Measurements from ENCODE around the gene OFD1. TPM values are rescaled to one million over a fixed set of nuclear protein-coding genes. Genes with fewer than 3 reads are reported as not detected.

The OFD1 gene
- total and polyA plus RNA-seq, 12 donors: 5.6 to 129 (median 16.9) TPM

- Histone ChIP-seq H3K4me1 (replicated peaks in 1 of 2) (no peaks in the 10 kb centered on the region), H3K4me3 (no peak overlapping the region), H3K27me3 (no peaks in the 10 kb centered on the region), H3K27ac (no peak overlapping the region), H3K36me3 (replicated peaks in 1 of 2) (peaks cover 0 to 35% of the 10 kb centered on the region in 2 donors), H3K9me3 (replicated peaks in 1 of 3) (no peaks in the 10 kb centered on the region)
- TF ChIP-seq CTCF (IDR thresholded peaks at IDR 0.05): no peak
- no peak for TF ChIP-seq POLR2A (IDR thresholded peaks at IDR 0.05)
- DNase-seq: peak in 1 of 7 donors; percentile 8
- WGBS, 4 donors: 78 to 82% (median 80%) methylated on average over 10 to 13 of the region's 13 CpGs
- intact Hi-C loops (cut with DNase I): loop anchor here in 1 of 2 donors (10.0 kb wide), 1 partner anchor 246 kb away; no protein-coding TSS in a partner anchor
Measured at GRCh38 chrX:13760426-13760825, 25.9 kb downstream of the OFD1 start.

GRCh38 chrX:13761606-13762414, 27.3 kb downstream of the OFD1 start:
- Histone ChIP-seq H3K4me3 (no peak overlapping the region), H3K9me3 (replicated peaks in 1 of 3) (no peaks in the 10 kb centered on the region), H3K27ac (no peak overlapping the region), H3K36me3 (replicated peaks in 1 of 2) (peaks cover 0 to 35% of the 10 kb centered on the region in 2 donors), H3K27me3 (no peaks in the 10 kb centered on the region), H3K4me1 (replicated peaks in 1 of 2) (no peaks in the 10 kb centered on the region)
- 65 to 71% (median 67%) methylated on average over 7 of the region's 7 CpGs for WGBS, 4 donors
- no peak for DNase-seq
- TF ChIP-seq CTCF (IDR thresholded peaks at IDR 0.05): no peak
- no peak for TF ChIP-seq POLR2A (IDR thresholded peaks at IDR 0.05)
- intact Hi-C loops (cut with DNase I): loop anchor here in 1 of 2 donors (10.0 kb wide), 1 partner anchor 247 kb away; no protein-coding TSS in a partner anchor

GRCh38 chrX:13763489-13763888, 28.9 kb downstream of the OFD1 start:
- no peaks in the 10 kb centered on the region for H3K4me1 ChIP-seq (replicated peaks in 1 of 2)
- no peaks in the 10 kb centered on the region for H3K27me3 ChIP-seq
- H3K9me3 ChIP-seq (replicated peaks in 1 of 3): no peaks in the 10 kb centered on the region
- no peak for TF ChIP-seq CTCF (IDR thresholded peaks at IDR 0.05)
- TF ChIP-seq POLR2A (IDR thresholded peaks at IDR 0.05): no peak
- no peak overlapping the region for H3K4me3 ChIP-seq
- H3K36me3 ChIP-seq (replicated peaks in 1 of 2): peaks cover 0 to 24% of the 10 kb centered on the region in 2 donors
- no peak overlapping the region for H3K27ac ChIP-seq
- peak in 1 of 7 donors; percentile 2 for DNase-seq
- intact Hi-C loops (cut with DNase I): loop anchor here in 1 of 2 donors (10.0 kb wide), 1 partner anchor 249 kb away; no protein-coding TSS in a partner anchor
- 67 to 86% (median 77%) methylated on average over 6 to 8 of the region's 8 CpGs for WGBS, 4 donors

- Histone ChIP-seq H3K27me3 (no peaks in the 10 kb centered on the region), H3K36me3 (replicated peaks in 1 of 2) (peaks cover 0 to 23% of the 10 kb centered on the region in 2 donors), H3K27ac (no peak overlapping the region), H3K4me3 (no peak overlapping the region), H3K4me1 (replicated peaks in 1 of 2) (no peaks in the 10 kb centered on the region), H3K9me3 (replicated peaks in 1 of 3) (no peaks in the 10 kb centered on the region)
- intact Hi-C loops (cut with DNase I): loop anchor here in 1 of 2 donors (10.0 kb wide), 1 partner anchor 249 kb away; no protein-coding TSS in a partner anchor
- TF ChIP-seq POLR2A (IDR thresholded peaks at IDR 0.05): no peak
- TF ChIP-seq CTCF (IDR thresholded peaks at IDR 0.05): no peak
- peak in 1 of 7 donors; percentile 10 for DNase-seq
- 59 to 74% (median 64%) methylated on average over 7 of the region's 7 CpGs for WGBS, 4 donors
Measured at GRCh38 chrX:13764281-13764680, 29.7 kb downstream of the OFD1 start.
